ENCODE results near the gene HEBP1.

The HEBP1 gene

GRCh38 chr12:12947902-12948301 lies 52.2 kb downstream of the HEBP1 start:
- DNase-seq = no peak

GRCh38 chr12:12946686-12947355 lies 53.2 kb downstream of the HEBP1 start:
- DNase-seq = peak; percentile 27

- DNase-seq = no peak
Measured at GRCh38 chr12:12945591-12945990, 54.5 kb downstream of the HEBP1 start.

GRCh38 chr12:12943586-12944260 lies 56.3 kb downstream of the HEBP1 start:
- peak; percentile 80 for DNase-seq

GRCh38 chr12:12941450-12942350 lies 58.4 kb downstream of the HEBP1 start:
- no peak for DNase-seq

- DNase-seq = no peak
Measured at GRCh38 chr12:12939888-12940287, 60.2 kb downstream of the HEBP1 start.

- no peak for DNase-seq
Measured at GRCh38 chr12:12938541-12938940, 61.5 kb downstream of the HEBP1 start.

GRCh38 chr12:12936983-12937491 lies 63.0 kb downstream of the HEBP1 start:
- DNase-seq = no peak

GRCh38 chr12:12934556-12934955 lies 65.5 kb downstream of the HEBP1 start:
- no peak for DNase-seq

GRCh38 chr12:12933742-12934141 lies 66.3 kb downstream of the HEBP1 start:
- no peak for DNase-seq

GRCh38 chr12:12930633-12931219 lies 69.3 kb downstream of the HEBP1 start:
- no peak for DNase-seq

GRCh38 chr12:12929696-12930095 lies 70.4 kb downstream of the HEBP1 start:
- no peak for DNase-seq

GRCh38 chr12:12927211-12928079 lies 72.6 kb downstream of the HEBP1 start:
- peak; percentile 31 for DNase-seq

GRCh38 chr12:12926571-12927071 lies 73.4 kb downstream of the HEBP1 start:
- DNase-seq = peak; percentile 83

GRCh38 chr12:12925388-12925787 lies 74.7 kb downstream of the HEBP1 start:
- DNase-seq = peak; percentile 55

Measured in fibroblast of skin of scalp (primary cell).